Stomach smooth muscle (tissue), 2 donors: ENCODE measurements around the gene CLCN3.
"Not testable (repeated sequence)": the region's sequence is repeated elsewhere in the genome, so short reads cannot be mapped to it uniquely, and the experiment has no call there.

ENCODE experiments used
- H3K27ac ChIP-seq: one replicate; pipeline ENCODE4 v1.7.0; 2013; ENCODE audit warnings: mild to moderate bottlenecking, low read length, inconsistent platforms
- H3K27me3 ChIP-seq, 2 donors: one replicate each; pipeline ENCODE4 v1.7.0; 2013; ENCODE audit warnings: low read length in 2 of 2; ENCODE audit not compliant: insufficient read depth in 2 of 2, control insufficient read depth in 1 of 2
- H3K36me3 ChIP-seq, 2 donors: one replicate each; pipeline ENCODE4 v1.7.0; 2013; ENCODE audit warnings: low read length in 2 of 2; ENCODE audit not compliant: control insufficient read depth in 2 of 2, insufficient read depth in 2 of 2
- H3K4me1 ChIP-seq: one replicate; pipeline ENCODE4 v1.7.0; 2013; ENCODE audit warnings: low read length; ENCODE audit not compliant: control insufficient read depth, insufficient read depth
- H3K4me3 ChIP-seq, 2 donors: one replicate each; pipeline ENCODE4 v1.7.0; 2013; ENCODE audit warnings: low read length in 2 of 2
- H3K9ac ChIP-seq, 2 donors: one replicate each; pipeline ENCODE4 v1.7.0; 2013; ENCODE audit warnings: low read length in 2 of 2, mild to moderate bottlenecking in 1 of 2
- H3K9me3 ChIP-seq, 2 donors: one replicate each; pipeline ENCODE4 v1.7.0; 2013; ENCODE audit warnings: low read length in 2 of 2; ENCODE audit not compliant: control insufficient read depth in 2 of 2
- donor health status: healthy.
- donor health status: Pancreatic carcinoma.

The CLCN3 gene

GRCh38 chr4:169619958-169620879 lies at the start of gene CLCN3:
CLCN3 (plus strand) TSS chr4:169620578; CDS start chr4:169635929, 15,351 bp downstream.
- H3K4me3 ChIP-seq, result peak within 1 kb of the TSS; percentile 77 to 93
- no peaks in the 10 kb centered on the region for H3K9me3 ChIP-seq
- peak within 1 kb of the TSS; percentile 95 to 97 for H3K9ac ChIP-seq
- H3K4me1 ChIP-seq, result peaks cover 2% of the 10 kb centered on the region
- H3K36me3 ChIP-seq, result no peaks in the 10 kb centered on the region
- peak within 1 kb of the TSS; percentile 94 for H3K27ac ChIP-seq
- H3K27me3 ChIP-seq, result no peaks in the 10 kb centered on the region

DNA sequence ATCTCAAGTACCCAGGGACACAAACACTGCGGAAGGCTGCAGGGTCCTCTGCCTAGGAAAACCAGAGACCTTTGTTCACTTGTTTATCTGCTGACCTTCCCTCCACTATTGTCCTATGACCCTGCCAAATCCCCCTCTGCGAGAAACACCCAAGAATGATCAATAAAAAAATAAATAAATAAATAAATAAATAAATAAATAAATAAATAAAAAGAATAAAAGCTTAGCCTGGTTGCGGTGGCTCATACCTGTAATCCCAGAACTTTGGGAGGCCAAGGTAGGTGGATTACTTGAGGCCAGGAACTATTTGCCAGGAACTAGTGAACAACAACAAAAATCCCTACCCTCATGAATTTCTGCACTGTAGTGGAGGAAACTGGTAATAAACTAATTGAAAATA lies 49.4 kb upstream of the CLCN3 start:
- H3K27ac ChIP-seq, H3K4me3 ChIP-seq, H3K4me1 ChIP-seq, H3K9me3 ChIP-seq, H3K9ac ChIP-seq, H3K27me3 ChIP-seq: not testable (repeated sequence)
- peaks cover 14% of the 10 kb centered on the region in 2 donors for H3K36me3 ChIP-seq

DNA sequence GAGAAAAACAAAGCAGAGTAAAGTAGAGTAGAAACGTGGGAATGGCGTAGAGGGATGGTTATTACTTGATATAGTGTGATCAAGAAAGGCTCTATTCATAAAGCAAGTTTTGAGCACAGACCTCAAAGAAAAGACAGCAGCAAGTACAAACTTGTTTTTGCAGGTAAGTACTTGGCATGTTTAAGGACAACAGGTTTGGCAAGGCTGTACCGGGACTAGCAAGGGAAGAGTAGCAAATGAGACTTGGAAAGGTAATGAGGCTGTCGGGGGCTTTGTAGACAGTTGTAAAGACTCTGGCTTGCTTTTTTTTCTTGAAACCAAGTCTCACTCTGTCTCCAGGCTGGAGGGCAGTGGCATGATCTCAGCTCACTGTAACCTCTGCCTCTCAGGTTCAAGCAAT lies 48.9 kb upstream of the CLCN3 start:
- no peak overlapping the region for H3K27ac ChIP-seq
- peaks cover 14 to 17% of the 10 kb centered on the region in 2 donors for H3K36me3 ChIP-seq
- H3K9me3 ChIP-seq, result no peaks in the 10 kb centered on the region
- no peak overlapping the region for H3K9ac ChIP-seq
- H3K4me1 ChIP-seq, result no peaks in the 10 kb centered on the region
- H3K4me3 ChIP-seq, result no peak overlapping the region
- H3K27me3 ChIP-seq, result no peaks in the 10 kb centered on the region

- H3K27ac ChIP-seq, result no peak overlapping the region
- no peak overlapping the region for H3K9ac ChIP-seq
- H3K36me3 ChIP-seq, result peaks cover 14 to 20% of the 10 kb centered on the region in 2 donors
- H3K27me3 ChIP-seq, result no peaks in the 10 kb centered on the region
- no peaks in the 10 kb centered on the region for H3K4me1 ChIP-seq
- H3K4me3 ChIP-seq, result no peak overlapping the region
- no peaks in the 10 kb centered on the region for H3K9me3 ChIP-seq
Observed at GRCh38 chr4:169573889-169574288, 46.5 kb upstream of the CLCN3 start.

DNA sequence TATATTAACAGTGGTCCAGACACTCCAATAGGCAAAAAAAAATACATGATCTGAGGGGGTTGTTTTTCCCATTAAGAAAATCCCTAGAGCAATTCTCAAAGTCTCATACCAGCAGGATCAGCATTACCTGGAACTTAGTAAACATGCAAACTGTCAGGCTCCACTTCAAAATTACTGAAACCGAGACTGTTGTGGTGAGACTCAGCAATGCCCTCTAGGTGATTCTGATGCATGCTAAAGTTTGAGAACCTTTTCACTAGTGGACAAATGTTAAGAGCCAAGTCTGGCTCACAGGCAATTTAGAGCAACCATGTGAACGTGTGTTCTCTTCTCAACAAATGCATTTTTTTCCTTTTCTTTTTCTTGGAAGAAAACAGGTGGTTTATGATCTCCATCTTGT lies 38.2 kb upstream of the CLCN3 start:
- Histone ChIP-seq H3K36me3 (peaks cover 5 to 13% of the 10 kb centered on the region in 2 donors), H3K9me3 (no peaks in the 10 kb centered on the region)

DNA sequence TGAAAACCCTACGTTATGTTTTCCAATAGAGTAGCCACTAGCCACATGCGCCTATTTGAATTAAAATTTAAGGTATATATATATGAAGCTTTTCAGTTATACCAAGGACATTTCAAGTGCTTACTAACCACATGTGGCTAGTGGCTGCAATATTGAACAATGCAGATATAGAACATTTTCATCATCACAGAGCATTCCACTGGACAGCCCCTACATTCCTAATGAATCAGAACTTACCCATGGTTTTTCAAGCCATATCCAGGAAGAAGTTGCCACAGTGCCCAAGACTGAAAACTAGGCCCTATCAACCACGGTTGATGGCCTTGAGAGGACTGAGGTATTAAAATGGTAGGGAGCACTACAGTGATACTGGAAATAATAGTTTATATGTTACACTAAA lies 37.7 kb upstream of the CLCN3 start:
- Histone ChIP-seq H3K4me3 (no peak overlapping the region), H3K4me1 (no peaks in the 10 kb centered on the region), H3K9ac (no peak overlapping the region), H3K27ac (no peak overlapping the region), H3K9me3 (no peaks in the 10 kb centered on the region), H3K27me3 (no peaks in the 10 kb centered on the region), H3K36me3 (peaks cover 5 to 13% of the 10 kb centered on the region in 2 donors)

More for the DNA sequence above, 38.2 kb upstream of the CLCN3 start:
- Histone ChIP-seq H3K4me3 (no peak overlapping the region), H3K27me3 (no peaks in the 10 kb centered on the region), H3K9ac (no peak overlapping the region), H3K27ac (no peak overlapping the region), H3K4me1 (no peaks in the 10 kb centered on the region)

- no peak overlapping the region for H3K9ac ChIP-seq
- no peaks in the 10 kb centered on the region for H3K4me1 ChIP-seq
- no peaks in the 10 kb centered on the region for H3K9me3 ChIP-seq
- peaks cover 5 to 16% of the 10 kb centered on the region in 2 donors for H3K36me3 ChIP-seq
- no peak overlapping the region for H3K4me3 ChIP-seq
- no peak overlapping the region for H3K27ac ChIP-seq
- no peaks in the 10 kb centered on the region for H3K27me3 ChIP-seq
Observed at GRCh38 chr4:169583563-169583962, 36.8 kb upstream of the CLCN3 start.

- no peak overlapping the region for H3K9ac ChIP-seq
- H3K4me1 ChIP-seq, result no peaks in the 10 kb centered on the region
- no peaks in the 10 kb centered on the region for H3K27me3 ChIP-seq
- H3K36me3 ChIP-seq, result peaks cover 0 to 14% of the 10 kb centered on the region in 2 donors
- H3K4me3 ChIP-seq, result no peak overlapping the region
- H3K9me3 ChIP-seq, result no peaks in the 10 kb centered on the region
- no peak overlapping the region for H3K27ac ChIP-seq
Observed at GRCh38 chr4:169593050-169593560, 27.3 kb upstream of the CLCN3 start.

DNA sequence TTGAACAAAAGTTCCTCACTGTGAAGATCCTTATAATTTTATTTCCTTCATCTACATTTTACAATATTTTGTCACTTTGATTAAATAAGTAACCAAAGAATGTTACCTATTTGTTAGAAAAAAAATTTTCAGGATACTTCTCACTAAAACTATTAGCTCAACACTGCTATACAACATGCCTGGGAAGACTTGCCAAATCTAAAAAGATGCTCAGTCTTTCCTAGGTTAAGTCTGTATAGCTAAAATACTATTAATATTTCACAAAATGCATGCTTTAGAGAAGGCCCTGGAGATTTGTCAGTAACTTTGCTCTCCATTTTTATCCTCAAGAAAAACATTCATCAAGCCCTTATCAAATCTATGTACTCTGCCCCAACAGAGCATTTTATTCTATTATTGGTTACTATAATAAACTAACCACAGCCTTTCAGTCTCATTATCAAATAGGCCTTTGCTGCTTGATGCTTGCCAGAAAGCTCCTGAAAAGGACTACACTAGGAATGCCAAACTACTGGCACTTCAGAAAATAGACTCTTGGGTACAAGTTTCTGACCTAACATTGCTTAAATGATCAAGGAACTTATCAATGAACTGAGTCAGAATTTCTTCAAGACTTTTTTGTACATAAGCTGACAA lies 25.7 kb upstream of the CLCN3 start:
- no peaks in the 10 kb centered on the region for H3K4me1 ChIP-seq
- H3K36me3 ChIP-seq, result peaks cover 0 to 8% of the 10 kb centered on the region in 2 donors
- H3K27me3 ChIP-seq, result no peaks in the 10 kb centered on the region
- no peak overlapping the region for H3K27ac ChIP-seq
- no peak overlapping the region for H3K9ac ChIP-seq
- H3K9me3 ChIP-seq, result no peaks in the 10 kb centered on the region
- no peak overlapping the region for H3K4me3 ChIP-seq

GRCh38 chr4:169601016-169601771 lies 19.2 kb upstream of the CLCN3 start:
- Histone ChIP-seq H3K27me3 (no peaks in the 10 kb centered on the region), H3K27ac (no peak overlapping the region), H3K9ac (no peak overlapping the region), H3K4me1 (no peaks in the 10 kb centered on the region), H3K36me3 (peaks cover 0 to 2% of the 10 kb centered on the region in 2 donors), H3K9me3 (no peaks in the 10 kb centered on the region), H3K4me3 (no peak overlapping the region)
